ENCODE data around the gene ANO7.

DNA sequence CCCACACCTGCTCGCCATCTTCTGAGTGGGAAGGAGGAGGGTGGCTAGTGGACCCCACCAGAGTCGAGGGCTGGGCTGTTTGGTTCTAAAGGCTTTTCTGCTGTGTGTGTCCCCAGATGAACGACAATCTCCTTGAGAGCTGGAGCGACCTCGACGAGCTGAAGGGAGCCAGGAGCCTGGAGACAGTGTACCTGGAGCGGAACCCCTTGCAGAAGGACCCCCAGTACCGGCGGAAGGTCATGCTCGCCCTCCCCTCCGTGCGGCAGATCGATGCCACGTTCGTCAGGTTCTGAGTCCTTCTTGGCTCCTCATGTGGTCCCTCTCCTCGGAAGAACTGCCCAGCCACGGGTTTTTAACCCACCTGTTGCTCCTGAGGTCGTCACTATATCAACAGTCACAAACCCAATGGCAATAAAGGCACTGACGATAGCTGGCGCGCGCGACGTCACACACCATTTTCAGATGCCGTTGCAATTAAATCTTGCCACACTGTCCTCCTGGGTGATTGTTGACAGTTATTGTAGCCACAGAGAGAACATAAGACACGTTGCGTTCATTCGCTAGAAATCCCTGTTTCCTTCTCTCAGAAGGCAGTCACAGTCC is 5.8 kb upstream of the ANO7 start:
- TF ChIP-seq, protein P1, sequence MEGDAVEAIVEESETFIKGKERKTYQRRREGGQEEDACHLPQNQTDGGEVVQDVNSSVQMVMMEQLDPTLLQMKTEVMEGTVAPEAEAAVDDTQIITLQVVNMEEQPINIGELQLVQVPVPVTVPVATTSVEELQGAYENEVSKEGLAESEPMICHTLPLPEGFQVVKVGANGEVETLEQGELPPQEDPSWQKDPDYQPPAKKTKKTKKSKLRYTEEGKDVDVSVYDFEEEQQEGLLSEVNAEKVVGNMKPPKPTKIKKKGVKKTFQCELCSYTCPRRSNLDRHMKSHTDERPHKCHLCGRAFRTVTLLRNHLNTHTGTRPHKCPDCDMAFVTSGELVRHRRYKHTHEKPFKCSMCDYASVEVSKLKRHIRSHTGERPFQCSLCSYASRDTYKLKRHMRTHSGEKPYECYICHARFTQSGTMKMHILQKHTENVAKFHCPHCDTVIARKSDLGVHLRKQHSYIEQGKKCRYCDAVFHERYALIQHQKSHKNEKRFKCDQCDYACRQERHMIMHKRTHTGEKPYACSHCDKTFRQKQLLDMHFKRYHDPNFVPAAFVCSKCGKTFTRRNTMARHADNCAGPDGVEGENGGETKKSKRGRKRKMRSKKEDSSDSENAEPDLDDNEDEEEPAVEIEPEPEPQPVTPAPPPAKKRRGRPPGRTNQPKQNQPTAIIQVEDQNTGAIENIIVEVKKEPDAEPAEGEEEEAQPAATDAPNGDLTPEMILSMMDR (IDR thresholded peaks at IDR 0.05 in 4 of 5, conservative IDR thresholded peaks at IDR 0.05 in 1 of 5): no peak
- no peak for TF ChIP-seq POLR2A (IDR thresholded peaks at IDR 0.05)

All from gastrocnemius medialis (tissue), 4 donors.